ENCODE measurements around the gene TSC22D1.
"Not testable (repeated sequence)": the region's sequence is repeated elsewhere in the genome, so short reads cannot be mapped to it uniquely, and the experiment has no call there.

TSC22D1 gene

GRCh38 chr13:44456212-44456611 is 119.9 kb downstream of the TSC22D1 start:
- in situ Hi-C loops (cut with MboI; ENCODE audit: low sequenced_read_pairs), result not testable (repeated sequence)

GRCh38 chr13:44455769-44456168 is 120.4 kb downstream of the TSC22D1 start:
- in situ Hi-C loops (cut with MboI; ENCODE audit: low sequenced_read_pairs), result no loop called here

- in situ Hi-C loops (cut with MboI; ENCODE audit: low sequenced_read_pairs), result no loop called here
Observed at GRCh38 chr13:44453881-44454280, 122.2 kb downstream of the TSC22D1 start.

GRCh38 chr13:44453069-44453468 is 123.1 kb downstream of the TSC22D1 start:
- in situ Hi-C loops (cut with MboI; ENCODE audit: low sequenced_read_pairs), result no loop called here

- in situ Hi-C loops (cut with MboI; ENCODE audit: low sequenced_read_pairs), result no loop called here
Observed at GRCh38 chr13:44452418-44452817, 123.7 kb downstream of the TSC22D1 start.

- in situ Hi-C loops (cut with MboI; ENCODE audit: low sequenced_read_pairs), result no loop called here
Observed at GRCh38 chr13:44451651-44452050, 124.5 kb downstream of the TSC22D1 start.

GRCh38 chr13:44451126-44451525 is 125.0 kb downstream of the TSC22D1 start:
- in situ Hi-C loops (cut with MboI; ENCODE audit: low sequenced_read_pairs), result no loop called here

GRCh38 chr13:44449999-44450821 is 125.9 kb downstream of the TSC22D1 start:
- in situ Hi-C loops (cut with MboI; ENCODE audit: low sequenced_read_pairs), result loop anchor here (25.0 kb wide), 1 partner anchor 388 kb away; no protein-coding TSS in a partner anchor

- in situ Hi-C loops (cut with MboI; ENCODE audit: low sequenced_read_pairs), result loop anchor here (25.0 kb wide), 1 partner anchor 387 kb away; no protein-coding TSS in a partner anchor
Observed at GRCh38 chr13:44448875-44449274, 127.3 kb downstream of the TSC22D1 start.

GRCh38 chr13:44448373-44448772 is 127.8 kb downstream of the TSC22D1 start:
- in situ Hi-C loops (cut with MboI; ENCODE audit: low sequenced_read_pairs), result loop anchor here (25.0 kb wide), 1 partner anchor 386 kb away; no protein-coding TSS in a partner anchor

GRCh38 chr13:44447783-44448321 is 128.3 kb downstream of the TSC22D1 start:
- in situ Hi-C loops (cut with MboI; ENCODE audit: low sequenced_read_pairs), result loop anchor here (25.0 kb wide), 1 partner anchor 386 kb away; no protein-coding TSS in a partner anchor

GRCh38 chr13:44440046-44440608 is 136.0 kb downstream of the TSC22D1 start:
- in situ Hi-C loops (cut with MboI; ENCODE audit: low sequenced_read_pairs), result loop anchor here (25.0 kb wide), 1 partner anchor 378 kb away; no protein-coding TSS in a partner anchor

GRCh38 chr13:44439452-44440024 is 136.6 kb downstream of the TSC22D1 start:
- in situ Hi-C loops (cut with MboI; ENCODE audit: low sequenced_read_pairs), result loop anchor here (10.0 to 25.0 kb wide), 2 partner anchors 377 to 525 kb away; no protein-coding TSS in a partner anchor

GRCh38 chr13:44438234-44438579 is 137.9 kb downstream of the TSC22D1 start:
- in situ Hi-C loops (cut with MboI; ENCODE audit: low sequenced_read_pairs), result loop anchor here (10.0 to 25.0 kb wide), 2 partner anchors 376 to 523 kb away; no protein-coding TSS in a partner anchor

- in situ Hi-C loops (cut with MboI; ENCODE audit: low sequenced_read_pairs), result loop anchor here (10.0 to 25.0 kb wide), 2 partner anchors 375 to 523 kb away; no protein-coding TSS in a partner anchor
Observed at GRCh38 chr13:44437356-44438233, 138.5 kb downstream of the TSC22D1 start.

- in situ Hi-C loops (cut with MboI; ENCODE audit: low sequenced_read_pairs), result loop anchor here (10.0 to 25.0 kb wide), 2 partner anchors 374 to 522 kb away; no protein-coding TSS in a partner anchor
Observed at GRCh38 chr13:44436589-44437337, 139.4 kb downstream of the TSC22D1 start.

- in situ Hi-C loops (cut with MboI; ENCODE audit: low sequenced_read_pairs), result loop anchor here (10.0 to 25.0 kb wide), 2 partner anchors 374 to 521 kb away; no protein-coding TSS in a partner anchor
Observed at GRCh38 chr13:44435919-44436510, 140.1 kb downstream of the TSC22D1 start.

- in situ Hi-C loops (cut with MboI; ENCODE audit: low sequenced_read_pairs), result loop anchor here (10.0 to 25.0 kb wide), 2 partner anchors 373 to 521 kb away; no protein-coding TSS in a partner anchor
Observed at GRCh38 chr13:44435142-44435918, 140.8 kb downstream of the TSC22D1 start.

Measured in HL-60/S4 treated with retinoic acid at 250 ng/mL for 4 days and 3 days (cell line).